T-helper 22 cell (primary cell): ENCODE data around the gene PTRH1.
"Not testable (repeated sequence)": the region's sequence is repeated elsewhere in the genome, so short reads cannot be mapped to it uniquely, and the experiment has no call there.

Experiments
- DNase-seq: peaks from one replicate; pipeline ENCODE4 v3.0.0-alpha.2; 2020; ENCODE audit warnings: low read depth

Gene PTRH1, protein sequence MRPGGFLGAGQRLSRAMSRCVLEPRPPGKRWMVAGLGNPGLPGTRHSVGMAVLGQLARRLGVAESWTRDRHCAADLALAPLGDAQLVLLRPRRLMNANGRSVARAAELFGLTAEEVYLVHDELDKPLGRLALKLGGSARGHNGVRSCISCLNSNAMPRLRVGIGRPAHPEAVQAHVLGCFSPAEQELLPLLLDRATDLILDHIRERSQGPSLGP

DNA sequence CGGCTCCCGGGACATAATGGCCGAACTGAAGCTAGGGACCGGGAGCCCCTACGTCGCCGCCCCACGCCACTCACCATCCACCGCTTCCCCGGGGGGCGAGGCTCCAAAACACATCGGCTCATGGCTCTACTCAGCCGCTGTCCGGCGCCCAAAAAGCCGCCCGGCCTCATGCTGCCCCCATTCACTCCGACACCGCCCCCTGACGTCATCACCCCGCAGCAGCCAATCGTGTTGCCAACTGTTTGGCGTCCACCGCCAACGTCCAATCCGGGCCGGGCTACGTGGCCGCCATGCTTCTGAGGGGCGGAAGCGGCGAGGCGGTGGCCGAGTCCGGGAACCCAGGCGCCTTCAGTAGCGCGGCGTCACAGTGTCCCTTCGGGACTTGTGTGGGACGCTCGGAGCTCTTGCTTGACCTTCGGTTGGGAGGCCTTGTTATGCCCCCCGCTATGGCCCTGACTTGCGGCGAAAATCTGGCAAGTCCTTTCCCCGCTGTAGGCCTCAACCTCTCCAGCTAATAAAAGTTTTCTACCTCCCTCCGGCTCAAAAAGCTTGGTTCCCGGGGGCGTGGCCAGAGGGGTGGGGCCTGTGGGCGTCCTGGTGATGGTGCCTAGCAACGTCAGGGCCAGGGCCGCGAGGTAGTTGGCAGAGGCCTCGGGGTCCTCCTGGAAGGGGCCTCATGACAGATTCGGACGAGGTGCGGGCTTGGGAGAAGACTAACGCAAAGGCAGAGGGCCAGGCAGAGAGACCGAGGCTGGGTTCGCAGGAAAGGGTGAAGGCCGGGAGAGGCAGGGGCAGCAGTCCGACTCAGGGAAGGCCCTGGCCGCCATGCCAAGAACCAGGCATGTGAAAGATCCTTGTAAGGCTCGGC, at the start of gene PTRH1, which contains the start of gene TTC16:
TSS of gene PTRH1 (minus strand) at position 194 of the 868 bp plus-strand sequence. CDS start at position 170, 24 bp downstream.
TSS of gene TTC16 (plus strand) at position 610 of the 868 bp plus-strand sequence. CDS start at position 677, 67 bp downstream.
- peak; percentile 94 for DNase-seq

DNA sequence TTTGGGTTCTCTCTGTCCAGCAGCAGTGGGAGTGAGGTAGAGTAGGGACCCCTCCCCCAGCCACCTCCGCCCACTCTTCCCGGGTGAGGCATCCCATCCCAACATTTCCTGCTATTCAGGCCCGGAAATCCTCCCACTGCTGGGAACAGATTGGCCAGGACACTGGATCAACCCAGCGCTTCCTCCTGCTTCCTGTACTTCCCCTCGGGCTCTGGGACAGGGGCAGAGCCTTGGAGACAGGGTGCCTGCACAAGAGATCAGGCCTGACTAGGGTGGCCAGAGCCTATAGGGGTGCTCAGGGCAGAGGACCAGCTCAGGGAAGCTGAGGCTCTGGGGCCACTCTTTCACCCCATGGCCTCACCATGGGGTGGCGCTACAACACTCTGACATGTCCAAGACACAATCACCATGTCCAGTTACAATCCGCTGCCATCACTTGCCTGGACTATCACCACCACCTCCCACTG, 48.5 kb upstream of the PTRH1 start:
- no peak for DNase-seq

DNA sequence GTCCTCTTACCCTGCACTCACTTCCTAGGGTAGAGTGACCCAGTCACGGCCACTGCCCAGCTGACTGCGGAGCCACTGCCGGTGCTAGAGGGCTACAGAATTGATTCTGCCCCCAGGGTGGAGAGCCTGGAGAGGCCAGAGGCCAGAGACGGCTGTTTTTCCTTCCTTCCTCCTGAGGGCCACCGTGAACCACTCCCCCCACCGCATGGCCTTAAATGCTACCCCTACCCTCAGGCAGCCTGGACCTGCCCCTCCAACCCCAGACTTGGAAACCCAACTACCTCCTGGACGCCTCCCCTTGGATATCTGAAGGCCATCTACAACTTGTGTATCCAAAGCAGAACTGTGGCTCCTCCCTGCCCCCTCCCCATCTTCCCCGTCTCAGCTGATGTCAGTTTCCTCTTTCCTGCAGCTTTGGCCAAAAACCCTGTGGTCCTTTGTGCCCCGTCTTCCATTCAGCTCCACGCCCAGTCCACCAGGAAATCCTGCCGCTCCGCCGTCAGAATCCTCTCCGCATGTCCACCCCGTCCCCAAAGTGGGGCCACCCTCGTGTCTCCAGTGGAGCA, 46.7 kb upstream of the PTRH1 start:
- no peak for DNase-seq

DNA sequence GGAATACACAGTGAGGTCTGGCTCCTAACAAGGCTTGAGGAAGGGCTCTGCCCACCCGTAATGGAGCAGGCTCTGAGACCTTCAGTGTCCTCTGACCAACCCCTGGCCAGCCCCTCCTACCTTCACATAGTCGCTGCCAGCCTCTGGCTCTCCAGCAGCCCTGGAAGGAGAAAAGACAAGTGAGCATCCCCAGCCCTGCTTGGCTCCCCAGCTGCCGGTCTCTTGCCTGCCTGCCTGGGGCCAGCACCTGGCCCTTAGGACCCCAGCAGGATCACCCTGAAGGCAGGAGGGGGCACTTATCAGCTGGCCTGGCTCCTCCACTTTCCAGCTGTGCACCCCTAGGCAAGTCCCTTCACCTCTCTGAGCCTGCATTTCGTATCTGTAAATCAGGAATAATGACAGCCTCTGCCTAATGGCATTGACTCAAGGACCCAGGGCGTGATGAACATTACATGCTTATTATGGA, 46.1 kb upstream of the PTRH1 start:
- DNase-seq, result no peak

DNA sequence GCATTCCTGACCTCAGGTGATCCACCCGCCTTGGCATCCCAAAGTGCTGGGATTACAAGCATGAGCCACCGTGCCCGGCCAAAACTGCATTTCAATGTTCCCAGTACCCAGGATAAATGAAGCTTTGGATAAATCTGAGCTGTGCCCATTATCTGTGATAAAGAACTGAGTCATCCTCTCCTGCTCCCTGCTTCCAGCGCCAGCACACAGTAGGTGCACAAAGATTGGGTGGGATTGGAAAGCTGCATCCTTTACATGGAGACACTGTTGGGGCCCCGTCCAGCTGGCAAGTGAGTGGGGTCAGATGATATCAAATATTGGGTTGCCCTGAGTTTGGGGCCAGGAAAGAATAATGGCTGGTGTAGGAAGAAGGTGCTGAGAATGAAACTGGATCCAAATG, 45.6 kb upstream of the PTRH1 start:
- DNase-seq, result no peak

DNA sequence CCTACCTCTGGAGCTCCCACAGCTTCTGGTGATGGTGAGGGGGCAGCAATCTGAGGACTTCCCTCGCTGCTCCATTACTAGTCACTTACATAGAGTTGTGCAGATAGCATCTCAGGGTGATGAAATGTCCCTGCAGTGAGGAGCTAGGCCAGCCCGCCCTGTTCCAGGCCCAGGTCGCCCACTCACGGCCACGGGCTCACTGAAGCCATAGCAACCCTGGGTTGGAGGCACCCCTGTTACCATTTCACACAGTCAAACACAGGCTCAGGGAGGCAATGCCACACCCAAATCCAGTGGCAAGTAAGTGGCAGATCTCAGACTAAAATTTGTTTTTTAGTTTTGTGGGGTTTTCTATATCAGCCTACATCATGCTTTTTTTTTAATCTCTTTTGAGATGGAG, 43.4 kb upstream of the PTRH1 start:
- DNase-seq, result no peak

DNA sequence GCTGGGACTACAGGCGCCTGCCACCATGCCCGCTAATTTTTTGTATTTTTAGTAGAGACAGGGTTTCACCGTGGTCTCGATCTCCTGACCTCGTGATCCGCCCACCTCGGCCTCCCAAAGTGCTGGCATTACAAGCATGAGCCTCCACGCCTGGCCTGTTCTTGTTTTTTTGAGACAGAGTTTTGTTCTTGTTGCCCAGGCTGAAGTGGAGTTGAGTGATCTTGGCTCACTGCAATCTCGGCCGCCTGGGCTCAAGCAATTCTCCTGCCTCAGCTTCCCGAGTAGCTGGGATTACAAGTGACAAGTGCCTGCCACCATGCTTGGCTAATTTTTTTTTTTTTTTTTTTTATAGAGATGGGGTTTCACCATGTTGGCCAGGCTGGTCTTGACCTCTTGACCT, 41.3 kb upstream of the PTRH1 start:
- not testable (repeated sequence) for DNase-seq

DNA sequence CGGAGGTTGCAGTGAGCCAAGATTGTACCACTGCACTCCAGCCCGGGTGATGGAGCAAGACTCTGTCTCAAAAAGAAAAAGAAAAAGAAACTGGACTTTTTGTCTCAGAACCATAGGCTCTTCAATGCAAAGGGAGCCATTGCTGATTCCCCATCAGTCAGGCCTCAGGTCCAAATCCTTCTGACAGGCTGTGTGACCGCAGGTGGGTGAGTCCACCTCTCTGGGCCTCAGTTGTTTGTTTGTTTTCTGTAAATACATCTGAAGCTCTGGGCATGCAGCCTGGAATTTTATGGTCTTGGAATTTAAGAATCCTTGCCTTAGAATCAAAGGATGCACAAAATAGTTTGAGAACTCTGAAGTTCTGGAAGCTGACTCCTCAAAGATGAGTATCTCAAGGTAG, 40.8 kb upstream of the PTRH1 start:
- DNase-seq, result no peak

DNA sequence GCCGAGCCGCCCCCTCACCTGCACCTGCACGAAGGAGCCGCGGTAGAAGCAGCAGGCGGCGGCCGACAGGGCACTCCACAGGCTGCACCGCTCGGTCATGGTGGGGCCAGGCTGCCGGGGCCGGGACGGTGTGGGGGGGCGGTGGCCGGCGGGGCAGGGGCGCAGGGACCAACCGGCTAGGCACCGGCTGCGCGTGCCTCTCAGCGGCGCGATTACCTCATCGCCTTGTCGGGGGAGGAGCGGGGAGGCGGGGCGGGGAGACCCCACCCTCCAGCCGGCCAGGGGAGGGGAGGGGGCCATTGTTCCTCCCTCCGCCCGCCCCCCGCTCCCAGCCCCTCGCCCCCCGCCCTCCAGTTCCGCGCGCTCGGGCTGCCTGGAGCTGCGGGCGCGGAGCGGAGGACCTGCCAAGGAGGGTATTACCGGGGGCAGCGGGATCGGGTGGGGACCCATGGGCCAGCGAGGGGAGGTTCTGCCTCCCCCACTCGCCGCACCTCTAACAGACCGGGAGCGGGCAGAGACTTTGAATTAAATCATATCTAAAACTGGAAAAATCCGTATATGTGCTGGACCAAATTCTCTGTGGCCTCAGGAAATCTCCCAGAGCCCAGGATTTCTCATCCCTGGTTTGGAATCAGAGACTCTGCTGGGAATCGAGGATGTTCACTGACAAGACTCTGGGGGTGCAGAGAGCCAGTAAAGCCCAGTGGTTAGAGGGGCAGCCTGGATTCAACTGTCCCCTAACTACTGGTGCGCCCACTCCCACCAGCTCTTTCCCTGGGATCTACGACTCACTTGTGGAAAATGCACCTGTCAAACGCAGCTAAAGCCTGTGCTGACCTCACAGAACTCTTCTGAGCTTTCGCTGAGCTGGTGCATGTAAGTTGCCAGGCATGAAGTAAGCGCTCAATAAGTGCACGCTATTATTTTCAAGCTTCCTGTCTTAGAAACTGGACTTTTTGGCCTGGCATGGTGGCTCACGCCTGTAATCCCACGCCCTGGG, 39.9 kb upstream of the PTRH1 start:
- DNase-seq, result no peak

DNA sequence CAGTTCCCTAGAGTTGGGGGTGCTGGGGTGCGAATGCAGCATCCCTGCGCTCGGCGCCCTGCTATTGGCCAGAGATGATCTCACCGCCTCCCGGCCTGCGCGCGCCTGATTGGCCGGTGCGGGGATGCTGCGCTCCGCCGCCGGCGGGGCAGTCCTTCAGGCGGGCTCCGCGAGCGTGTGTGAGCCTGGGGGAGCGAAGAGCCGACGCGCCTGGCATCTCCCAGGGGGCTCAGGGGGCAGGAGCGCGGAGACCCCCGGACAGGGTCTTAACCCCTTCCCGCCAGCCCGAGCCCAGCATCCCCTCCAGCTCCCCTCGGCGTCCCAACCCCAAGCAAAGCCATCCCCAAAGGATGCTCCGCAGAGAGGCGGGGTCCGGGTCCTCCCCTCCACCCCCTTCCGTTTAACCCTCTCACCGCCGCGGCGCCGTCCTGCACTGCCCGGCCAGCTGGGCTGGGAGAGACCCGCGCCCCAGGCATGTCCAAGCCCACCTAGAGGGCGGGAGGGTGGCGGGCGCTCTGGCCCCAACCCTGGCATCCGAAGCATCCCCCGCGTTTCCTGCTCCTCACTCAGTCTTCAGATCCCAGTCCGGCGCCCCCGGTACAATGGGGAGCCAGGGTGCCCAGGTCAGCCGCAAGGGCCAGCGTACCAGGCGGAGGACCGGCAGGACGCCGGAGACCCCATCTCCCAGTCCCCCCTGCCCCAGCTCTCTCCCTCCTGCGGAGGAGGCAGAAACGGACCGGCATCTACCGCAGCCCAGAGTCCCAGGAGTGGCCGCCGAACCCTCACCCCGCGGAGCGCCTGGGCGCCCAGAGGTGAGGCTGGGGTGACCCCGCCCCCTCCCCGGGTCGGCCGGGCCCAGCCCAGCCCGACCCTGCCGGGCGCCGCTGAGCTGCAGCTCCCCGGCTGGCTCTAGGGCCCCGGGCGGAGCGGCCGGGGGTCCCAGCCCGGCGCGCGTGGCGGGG, 38.9 kb upstream of the PTRH1 start:
- no peak for DNase-seq

DNA sequence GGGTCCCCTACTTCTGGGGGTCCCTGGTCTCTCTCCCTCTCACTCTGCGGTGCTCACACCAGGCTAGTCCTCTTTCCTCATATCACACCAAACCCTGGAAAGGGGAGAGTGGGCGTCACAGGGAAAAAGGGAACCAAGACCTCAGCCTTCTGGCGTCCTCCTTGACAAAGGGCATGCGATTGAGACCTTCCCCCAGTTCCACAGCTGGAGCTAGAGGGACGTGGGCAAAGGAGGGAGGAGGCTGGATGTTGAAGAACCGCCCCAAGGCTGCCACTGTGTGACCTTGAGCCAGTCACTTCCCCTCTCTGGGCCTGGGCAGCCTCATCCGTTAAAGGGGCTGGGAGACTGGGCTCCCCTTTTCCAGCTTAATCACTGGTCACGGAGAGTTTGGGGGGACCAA, 38.2 kb upstream of the PTRH1 start:
- DNase-seq, result no peak

DNA sequence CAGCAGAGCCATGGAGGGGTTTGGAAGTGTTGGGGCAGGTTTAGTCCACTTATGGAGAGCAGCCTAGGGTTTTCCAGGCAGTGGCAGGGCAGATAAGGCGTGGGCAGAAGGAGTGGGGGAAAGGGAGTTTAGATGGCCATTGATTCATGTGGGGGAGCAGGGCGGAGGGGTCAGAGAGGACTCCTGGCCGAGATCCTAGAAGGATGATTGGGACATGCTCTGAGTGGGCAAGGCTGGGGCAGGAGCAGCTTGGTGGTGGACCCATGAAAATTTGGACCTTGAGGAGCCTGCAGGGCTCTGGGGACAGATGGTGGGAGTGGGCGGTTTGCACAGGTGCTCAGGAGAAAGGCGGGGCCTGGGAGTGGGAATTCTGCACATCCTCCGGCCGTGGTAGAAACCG, 37.7 kb upstream of the PTRH1 start:
- no peak for DNase-seq

DNA sequence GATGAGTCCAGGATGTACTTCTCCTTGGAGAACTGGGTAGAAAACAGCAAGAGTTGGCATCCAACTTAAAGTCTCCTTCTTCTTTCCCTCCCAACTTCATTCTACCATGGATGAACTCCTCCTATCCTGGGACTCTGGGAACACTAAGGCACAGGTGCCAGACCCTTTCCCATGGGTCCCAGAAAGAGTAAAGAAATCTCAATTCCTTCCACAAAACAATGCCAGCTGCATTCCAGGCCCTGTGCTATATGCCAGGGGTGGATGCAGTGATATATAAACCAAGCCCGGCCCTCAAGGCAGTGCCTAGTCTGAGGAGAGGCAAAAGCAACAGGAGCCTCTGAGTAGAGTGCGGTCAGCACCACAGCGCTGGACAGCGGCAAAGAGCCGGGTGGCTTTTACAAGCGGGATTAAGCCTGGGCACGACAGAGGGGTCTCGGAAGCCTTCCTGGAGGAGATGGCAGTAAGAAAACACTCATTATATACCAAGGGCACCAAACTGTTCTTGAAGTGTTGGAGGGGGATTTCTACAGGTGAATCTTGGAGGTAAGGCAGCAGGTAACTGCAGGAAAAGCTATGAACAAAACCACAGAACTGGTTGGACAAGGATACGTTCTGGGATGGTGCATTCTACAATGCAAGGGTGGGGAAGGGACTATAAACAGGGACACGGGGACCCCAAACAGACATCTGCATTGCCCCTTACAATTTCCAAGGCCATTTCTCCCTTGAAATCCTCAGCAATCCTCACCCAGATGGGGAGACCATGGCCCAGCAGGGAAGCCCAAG, 36.0 kb upstream of the PTRH1 start:
- DNase-seq, result no peak

DNA sequence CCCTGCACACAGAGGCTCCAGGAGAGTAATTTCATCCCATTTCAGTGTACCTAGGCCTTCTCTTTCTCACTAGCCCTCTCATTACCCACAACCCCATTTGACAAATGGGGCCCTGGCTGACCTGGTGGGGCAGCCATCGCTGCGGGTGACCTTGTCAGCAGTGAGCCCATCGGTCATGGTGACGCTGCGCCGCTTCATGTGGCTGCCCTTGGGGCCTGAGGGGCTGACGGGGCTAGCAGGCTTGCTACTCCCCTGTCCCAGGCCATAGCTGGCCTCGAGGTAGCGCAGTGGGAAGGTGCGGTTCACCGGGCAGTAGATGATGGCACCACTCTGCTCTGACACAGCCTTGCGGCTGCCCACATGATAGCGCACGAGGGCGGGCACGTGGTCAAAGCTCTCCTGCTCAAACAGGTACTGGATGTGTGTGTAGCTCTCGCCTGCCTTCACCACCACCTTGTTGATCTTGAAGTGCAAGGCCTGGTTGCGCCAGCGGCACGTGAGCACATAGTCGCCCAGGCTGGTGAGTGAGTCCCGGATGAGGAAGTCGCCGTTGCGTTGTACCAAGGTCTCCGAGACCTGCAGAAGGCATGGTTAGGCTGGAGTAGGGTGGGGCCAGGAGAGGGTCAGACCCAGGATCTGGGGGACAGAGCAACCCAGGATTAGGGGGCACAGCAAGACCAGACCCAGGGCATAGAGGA, 33.8 kb upstream of the PTRH1 start:
- no peak for DNase-seq

DNA sequence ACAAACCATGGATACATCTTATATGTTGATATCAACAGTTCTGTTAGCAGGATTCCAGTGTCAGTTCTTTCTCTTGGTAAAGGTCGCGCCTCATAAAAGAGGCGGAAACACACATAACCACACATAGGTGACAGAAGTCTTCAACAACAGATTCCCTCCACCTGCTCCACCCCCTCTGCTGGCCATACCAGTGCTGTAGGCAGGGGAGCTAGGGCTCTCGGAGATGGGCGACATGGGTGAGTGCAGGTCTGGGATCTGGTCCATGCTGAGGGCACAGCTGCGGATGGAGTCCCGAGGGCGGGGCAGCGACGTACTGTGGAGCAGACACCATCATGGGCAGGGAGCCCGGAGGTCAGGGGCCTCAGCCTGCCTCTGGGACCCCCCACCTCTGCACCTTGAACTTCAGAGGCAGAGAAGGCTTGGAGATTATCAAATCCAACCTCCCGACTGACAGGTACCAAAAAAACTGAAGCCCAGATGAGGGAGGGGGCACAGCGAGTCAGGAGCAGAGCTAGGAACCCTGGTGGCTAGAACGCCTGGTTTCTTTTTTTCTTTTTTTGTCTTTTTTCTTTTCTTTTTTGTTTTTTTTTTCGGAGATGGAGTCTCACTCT, 31.6 kb upstream of the PTRH1 start:
- no peak for DNase-seq

DNA sequence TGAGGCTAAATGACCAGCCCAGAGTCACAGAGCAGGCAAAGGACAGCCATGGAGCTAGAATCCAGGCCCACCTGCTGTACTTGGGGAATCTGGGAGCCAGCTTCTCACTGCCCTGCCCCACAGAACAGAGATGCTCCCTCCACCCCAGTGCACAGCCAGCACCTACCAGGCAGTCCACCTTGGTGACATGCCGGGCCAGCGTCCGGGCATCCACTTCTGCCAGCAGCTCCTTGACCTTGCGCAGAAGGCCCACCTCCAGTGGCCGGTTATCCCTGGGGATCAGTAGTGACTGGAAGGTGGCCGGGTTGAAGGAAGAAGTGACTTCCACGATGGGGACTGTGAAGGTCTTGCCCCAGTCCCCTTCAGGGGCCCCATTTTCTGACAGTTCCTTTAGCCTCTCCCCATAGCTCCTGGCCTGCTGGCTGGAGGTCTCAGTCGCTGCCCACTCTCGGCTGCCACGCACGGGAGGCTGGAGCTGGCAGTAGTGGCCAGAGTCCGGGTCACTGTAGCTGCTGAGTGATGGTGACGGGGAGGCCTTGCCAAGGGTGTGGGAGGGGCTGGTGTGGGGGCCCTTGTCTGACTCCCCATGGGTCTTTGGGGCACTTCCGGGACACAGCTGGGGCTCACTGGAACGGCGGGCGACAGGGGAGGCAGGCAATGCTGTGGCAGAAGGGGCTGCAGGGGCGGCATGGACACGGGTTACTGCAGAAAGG, 29.1 kb upstream of the PTRH1 start:
- DNase-seq, result no peak

DNA sequence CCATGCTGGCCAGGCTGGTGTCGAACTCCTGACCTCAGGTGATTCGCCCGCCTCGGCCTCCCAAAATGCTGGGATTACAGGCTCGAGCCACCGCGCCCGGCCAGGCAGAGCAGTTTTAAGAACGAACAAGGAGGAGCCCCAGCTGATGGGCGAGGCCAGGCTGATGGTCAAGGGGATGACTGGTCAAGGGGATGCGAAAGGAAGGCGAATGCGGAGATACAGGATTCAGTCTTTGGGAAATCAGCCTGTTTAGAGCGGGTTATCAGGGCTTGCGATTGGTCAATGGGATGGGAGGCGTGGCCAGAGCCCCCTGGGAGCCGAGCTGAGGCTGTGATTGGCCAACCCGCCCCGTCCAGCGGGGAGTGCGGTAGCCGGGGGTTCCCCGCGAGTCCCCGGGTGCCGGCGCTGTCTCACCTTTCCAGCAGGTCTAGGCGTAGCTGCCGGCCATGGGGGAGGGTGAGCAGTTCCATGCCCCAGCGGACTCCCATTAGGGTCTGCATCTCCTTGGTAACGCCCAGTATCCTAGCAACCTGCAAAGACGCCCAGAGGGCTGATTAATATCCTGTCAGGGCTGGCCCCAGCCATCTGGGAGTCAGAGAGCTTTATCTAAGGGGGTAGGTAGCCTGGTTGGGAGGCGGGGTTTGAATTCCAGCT, 27.1 kb upstream of the PTRH1 start:
- DNase-seq, result no peak
